ENCODE measurements around the gene MICALL1. TPM values are rescaled to one million over a fixed set of nuclear protein-coding genes. Genes with fewer than 3 reads are reported as not detected.

MICALL1 gene
- total RNA-seq, 4 donors from 2014 or later = 26.8 to 87.2 (median 37.3) TPM

- DNase-seq = no peak
- no peaks in the 10 kb centered on the region for H3K27me3 ChIP-seq
- no peak overlapping the region for H3K27ac ChIP-seq
- peaks cover 0 to 11% (median 4%) of the 10 kb centered on the region in 4 donors for H3K4me1 ChIP-seq
- H3K4me3 ChIP-seq = no peak overlapping the region
- peaks cover 0 to 70% (median 33%) of the 10 kb centered on the region in 4 donors for H3K36me3 ChIP-seq
- in situ Hi-C loops (cut with MboI; ENCODE audit: low pct_ligation_motif_present in 1 of 4, low pct_unique_long_range_greater_than_20kb in 1 of 4, low sequenced_read_pairs in 3 of 4) = loop anchor here in 1 of 4 donors (10.0 kb wide), 1 partner anchor 51 kb away; no protein-coding TSS in a partner anchor
- WGBS, 2 donors (ENCODE audit: low coverage in 1 of 2) = 84 to 88% methylated on average over 5 to 6 of the region's 6 CpGs
- TF ChIP-seq POLR2AphosphoS5 (IDR thresholded peaks at IDR 0.05) (no peak), EP300 (IDR thresholded peaks at IDR 0.05; ENCODE audit: low read depth) (no peak), POLR2A (IDR thresholded peaks at IDR 0.05) (no peak), CTCF (IDR thresholded peaks at IDR 0.05) (no peak)
- H3K9me3 ChIP-seq = no peaks in the 10 kb centered on the region
- intact Hi-C loops (cut with DNase I; ENCODE audit: low total_unique reads) = no loop called here
These were observed 40.6 kb upstream of the MICALL1 start for GRCh38 chr22:37865510-37865909.

GRCh38 chr22:37870273-37870672, 35.8 kb upstream of the MICALL1 start:
- in situ Hi-C loops (cut with MboI; ENCODE audit: low pct_ligation_motif_present in 1 of 4, low pct_unique_long_range_greater_than_20kb in 1 of 4, low sequenced_read_pairs in 3 of 4) = no loop called here
- DNase-seq = no peak
- no peak for TF ChIP-seq POLR2A (IDR thresholded peaks at IDR 0.05)
- TF ChIP-seq CTCF (IDR thresholded peaks at IDR 0.05) = no peak
- no peak for TF ChIP-seq POLR2AphosphoS5 (IDR thresholded peaks at IDR 0.05)
- no peak for TF ChIP-seq EP300 (IDR thresholded peaks at IDR 0.05; ENCODE audit: low read depth)
- WGBS, 2 donors (ENCODE audit: low coverage in 1 of 2) = 0 to 78% methylated on average over 1 to 7 of the region's 7 CpGs
- intact Hi-C loops (cut with DNase I; ENCODE audit: low total_unique reads) = no loop called here
- Histone ChIP-seq H3K4me3 (no peak overlapping the region), H3K36me3 (peaks cover 0 to 78% (median 37%) of the 10 kb centered on the region in 4 donors), H3K27ac (no peak overlapping the region), H3K27me3 (no peaks in the 10 kb centered on the region), H3K9me3 (no peaks in the 10 kb centered on the region), H3K4me1 (no peaks in the 10 kb centered on the region)

- Histone ChIP-seq H3K27ac (peak overlapping the region in 3 of 4 donors; percentile 5 to 48 (median 26)), H3K4me3 (no peak overlapping the region), H3K27me3 (no peaks in the 10 kb centered on the region), H3K9me3 (no peaks in the 10 kb centered on the region), H3K4me1 (peaks cover 0 to 13% (median 6%) of the 10 kb centered on the region in 4 donors), H3K36me3 (peaks cover 0 to 64% (median 28%) of the 10 kb centered on the region in 4 donors)
- 65 to 72% methylated on average over 4 to 6 of the region's 6 CpGs for WGBS, 2 donors (ENCODE audit: low coverage in 1 of 2)
- TF ChIP-seq POLR2A (IDR thresholded peaks at IDR 0.05) = no peak
- no peak for TF ChIP-seq POLR2AphosphoS5 (IDR thresholded peaks at IDR 0.05)
- no peak for TF ChIP-seq EP300 (IDR thresholded peaks at IDR 0.05; ENCODE audit: low read depth)
- TF ChIP-seq CTCF (IDR thresholded peaks at IDR 0.05) = no peak
- DNase-seq = no peak
- intact Hi-C loops (cut with DNase I; ENCODE audit: low total_unique reads) = no loop called here
- in situ Hi-C loops (cut with MboI; ENCODE audit: low pct_ligation_motif_present in 1 of 4, low pct_unique_long_range_greater_than_20kb in 1 of 4, low sequenced_read_pairs in 3 of 4) = no loop called here
These were observed 25.2 kb upstream of the MICALL1 start for GRCh38 chr22:37880668-37881440.

GRCh38 chr22:37884420-37884819, 21.7 kb upstream of the MICALL1 start:
- in situ Hi-C loops (cut with MboI; ENCODE audit: low pct_ligation_motif_present in 1 of 4, low pct_unique_long_range_greater_than_20kb in 1 of 4, low sequenced_read_pairs in 3 of 4) = no loop called here
- TF ChIP-seq EP300 (IDR thresholded peaks at IDR 0.05; ENCODE audit: low read depth) (no peak), POLR2AphosphoS5 (IDR thresholded peaks at IDR 0.05) (peak in 1 of 3 donors; percentile 19)
- Histone ChIP-seq H3K36me3 (peaks cover 0 to 49% (median 21%) of the 10 kb centered on the region in 4 donors), H3K4me1 (peaks cover 8 to 28% (median 9%) of the 10 kb centered on the region in 4 donors), H3K9me3 (no peaks in the 10 kb centered on the region), H3K27ac (peak overlapping the region; percentile 47 to 85 (median 71)), H3K4me3 (no peak overlapping the region), H3K27me3 (no peaks in the 10 kb centered on the region)
- no peak for DNase-seq
- intact Hi-C loops (cut with DNase I; ENCODE audit: low total_unique reads) = no loop called here
- WGBS, 2 donors (ENCODE audit: low coverage in 1 of 2) = 62 to 80% methylated on average over 3 to 6 of the region's 6 CpGs

All from transverse colon (tissue), 4 donors.